ENCODE measurements around the gene HIC2.
"Not testable (repeated sequence)": the region's sequence is repeated elsewhere in the genome, so short reads cannot be mapped to it uniquely, and the experiment has no call there.

The HIC2 gene

GRCh38 chr22:21417227-21417746 lies at the start of gene HIC2:
Gene HIC2, plus strand, starts transcription at chr22:21417371. Its CDS starts 25,461 bp downstream, at chr22:21442832.
- not testable (repeated sequence) for DNase-seq

GRCh38 chr22:21368603-21369310 lies 48.4 kb upstream of the HIC2 start:
- peak; percentile 27 for DNase-seq

GRCh38 chr22:21375880-21376279 lies 41.3 kb upstream of the HIC2 start:
- DNase-seq, result not testable (repeated sequence)

- not testable (repeated sequence) for DNase-seq
These were observed 33.3 kb upstream of the HIC2 start, which contains the start of gene RIMBP3B for GRCh38 chr22:21383701-21384467. Gene RIMBP3B, plus strand, starts transcription at chr22:21383751. Its CDS starts 108 bp downstream, at chr22:21383859.

- DNase-seq, result not testable (repeated sequence)
These were observed 32.5 kb upstream of the HIC2 start for GRCh38 chr22:21384468-21385357.

- not testable (repeated sequence) for DNase-seq
These were observed 27.7 kb upstream of the HIC2 start for GRCh38 chr22:21389480-21389879.

GRCh38 chr22:21390013-21390412 lies 27.2 kb upstream of the HIC2 start:
- not testable (repeated sequence) for DNase-seq

- not testable (repeated sequence) for DNase-seq
These were observed 22.6 kb upstream of the HIC2 start for GRCh38 chr22:21394613-21395012.

- DNase-seq, result not testable (repeated sequence)
These were observed 15.8 kb upstream of the HIC2 start for GRCh38 chr22:21401197-21401969.

GRCh38 chr22:21402763-21403314 lies 14.3 kb upstream of the HIC2 start:
- DNase-seq, result not testable (repeated sequence)

GRCh38 chr22:21407139-21407538 lies 10.0 kb upstream of the HIC2 start:
- not testable (repeated sequence) for DNase-seq

GRCh38 chr22:21407792-21408191 lies 9.4 kb upstream of the HIC2 start:
- DNase-seq, result not testable (repeated sequence)

GRCh38 chr22:21416375-21416774 lies 796 bp upstream of the HIC2 start:
- not testable (repeated sequence) for DNase-seq

GRCh38 chr22:21417853-21418252 lies 682 bp downstream of the HIC2 start:
- not testable (repeated sequence) for DNase-seq

GRCh38 chr22:21418974-21419638 lies 1.9 kb downstream of the HIC2 start:
- DNase-seq, result not testable (repeated sequence)

GRCh38 chr22:21420180-21420763 lies 3.1 kb downstream of the HIC2 start:
- DNase-seq, result not testable (repeated sequence)

GRCh38 chr22:21424084-21424709 lies 7.0 kb downstream of the HIC2 start:
- not testable (repeated sequence) for DNase-seq

GRCh38 chr22:21434378-21435233 lies 17.4 kb downstream of the HIC2 start:
- DNase-seq, result not testable (repeated sequence)

Measured in islet precursor cell (in vitro differentiated cells).